Activated CD4-positive, alpha-beta T cell treated with anti-CD3 and anti-CD28 coated beads for 24 hours (primary cell): Measurements from ENCODE around the gene SYN1.
A peak's percentile ranks its signal among the peaks of the same experiment; 100 is the strongest.

ENCODE experiments used
- DNase-seq, 2 donors: peaks; one replicate each; pipeline ENCODE4 v3.0.0-alpha.2; 2020; ENCODE audit warnings: low read depth in 2 of 2

Gene SYN1

DNA sequence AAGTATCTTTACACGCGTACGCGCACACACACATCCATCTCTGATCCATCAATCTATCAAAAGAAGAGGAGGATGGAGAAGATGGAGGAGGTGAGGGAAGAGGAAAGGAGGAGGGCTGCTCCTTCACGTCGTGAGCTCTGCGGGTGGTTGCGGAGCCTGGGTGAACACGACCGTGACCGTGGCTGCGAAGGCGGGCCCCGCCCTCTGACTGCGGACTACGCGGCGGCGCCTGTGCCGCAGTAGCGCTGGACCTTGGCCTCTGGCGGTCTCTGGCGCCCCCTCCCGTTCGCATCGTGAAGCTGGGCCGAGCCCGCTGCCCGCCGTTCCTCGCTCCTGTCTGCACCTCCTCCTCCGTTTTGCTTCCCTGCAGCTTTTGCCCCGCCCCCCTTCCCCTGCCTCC is 96.4 kb downstream of the SYN1 start:
- peak; percentile 72 to 74 for DNase-seq
